HG02588 (cell line): Measurements from ENCODE around the gene RGL3.
"Not testable (repeated sequence)": the region's sequence is repeated elsewhere in the genome, so short reads cannot be mapped to it uniquely, and the experiment has no call there.

Experiments used
- ATAC-seq: cut with Tn5 transposase; IDR thresholded peaks from one replicate; pipeline ENCODE4 v1.9.1; 2021; ENCODE audit warnings: mild to moderate bottlenecking, moderate library complexity; ENCODE audit not compliant: unreplicated experiment

RGL3 gene

GRCh38 chr19:11450570-11451326 is 31.6 kb upstream of the RGL3 start:
- no peak for ATAC-seq

- no peak for ATAC-seq
Measured at GRCh38 chr19:11448923-11449554, 29.9 kb upstream of the RGL3 start.

- ATAC-seq, result no peak
Measured at GRCh38 chr19:11448410-11448809, 29.3 kb upstream of the RGL3 start.

- no peak for ATAC-seq
Measured at GRCh38 chr19:11447347-11448262, 28.5 kb upstream of the RGL3 start.

GRCh38 chr19:11446652-11447301 is 27.7 kb upstream of the RGL3 start:
- ATAC-seq, result no peak

GRCh38 chr19:11446271-11446651 is 27.1 kb upstream of the RGL3 start:
- ATAC-seq, result no peak

GRCh38 chr19:11445141-11445540 is 26.0 kb upstream of the RGL3 start:
- no peak for ATAC-seq

- ATAC-seq, result no peak
Measured at GRCh38 chr19:11444059-11444458, 24.9 kb upstream of the RGL3 start.

GRCh38 chr19:11437955-11438354 is 18.8 kb upstream of the RGL3 start:
- no peak for ATAC-seq

- no peak for ATAC-seq
Measured at GRCh38 chr19:11435833-11436313, 16.8 kb upstream of the RGL3 start.

- peak; percentile 84 for ATAC-seq
Measured at GRCh38 chr19:11435057-11435832, 16.1 kb upstream of the RGL3 start, which contains the start of the genes ODAD3 and PRKCSH. Gene ODAD3, minus strand, starts transcription at chr19:11435121. Its CDS starts 105 bp downstream, at chr19:11435016. Gene PRKCSH, plus strand, starts transcription at chr19:11435635. Its CDS starts 483 bp downstream, at chr19:11436118.

- no peak for ATAC-seq
Measured at GRCh38 chr19:11434703-11435056, 15.6 kb upstream of the RGL3 start.

- ATAC-seq, result not testable (repeated sequence)
Measured at GRCh38 chr19:11433526-11433925, 14.4 kb upstream of the RGL3 start.

GRCh38 chr19:11426656-11427055 is 7.5 kb upstream of the RGL3 start:
- no peak for ATAC-seq

- ATAC-seq, result no peak
Measured at GRCh38 chr19:11425719-11426457, 6.8 kb upstream of the RGL3 start.

- no peak for ATAC-seq
Measured at GRCh38 chr19:11423791-11424181, 4.7 kb upstream of the RGL3 start.

- no peak for ATAC-seq
Measured at GRCh38 chr19:11423164-11423790, 4.2 kb upstream of the RGL3 start.

GRCh38 chr19:11422163-11423065 is 3.3 kb upstream of the RGL3 start:
- peak; percentile 53 for ATAC-seq
